Mesothelial cell of epicardium (in vitro differentiated cells): ENCODE results near the gene BMPR1A. TPM values are rescaled to one million over a fixed set of nuclear protein-coding genes. Genes with fewer than 3 reads are reported as not detected.

Experiments used
- DNase-seq, 2 experiments: peaks; one replicate each; pipeline ENCODE4 v3.0.0; 2021; ENCODE audit warnings: low spot score in 2 of 2; ENCODE audit not compliant: unreplicated experiment in 2 of 2
- H3K27ac Mint-ChIP-seq: 2 replicates; pipeline ENCODE4 v1.8.0; 2021; ENCODE audit warnings: mixed read lengths
- H3K27me3 Mint-ChIP-seq: 2 replicates; pipeline ENCODE4 v1.8.0; 2021; ENCODE audit warnings: low read depth, mixed read lengths
- H3K36me3 Mint-ChIP-seq: 2 replicates; pipeline ENCODE4 v1.8.0; 2021; ENCODE audit warnings: mixed read lengths
- H3K4me1 Mint-ChIP-seq: 2 replicates; pipeline ENCODE4 v1.8.0; 2021; ENCODE audit warnings: mixed read lengths
- H3K4me3 Mint-ChIP-seq: 2 replicates; pipeline ENCODE4 v1.8.0; 2021; ENCODE audit warnings: mild to moderate bottlenecking, moderate library complexity, mixed read lengths
- H3K9me3 Mint-ChIP-seq: 2 replicates; pipeline ENCODE4 v1.8.0; 2021; ENCODE audit warnings: mixed read lengths
- CTCF ChIP-seq: fragments of 200-600 bp; sonication (generic); IDR thresholded peaks from one replicate; pipeline ENCODE4 v1.5.0; 2021; ENCODE audit warnings: antibody characterized with exemption; ENCODE audit not compliant: unreplicated experiment
- total RNA-seq: library from RNA; stranded (reverse); gene quantifications from 3 replicates; pipeline ENCODE4 v1.2.1, GENCODE V29; 2021

BMPR1A gene
- total RNA-seq, 1 donor from 2014 or later = 100.0 TPM

GRCh38 chr10:86981716-86982115, 225.3 kb downstream of the BMPR1A start:
- no peaks in the 10 kb centered on the region for H3K36me3 Mint-ChIP-seq

More at GRCh38 chr10:86981716-86982115, 225.3 kb downstream of the BMPR1A start:
- Mint-ChIP-seq H3K4me3 (no peak overlapping the region), H3K27ac (no peak overlapping the region), H3K9me3 (no peaks in the 10 kb centered on the region), H3K4me1 (peaks cover 3% of the 10 kb centered on the region), H3K27me3 (no peaks in the 10 kb centered on the region)
- TF ChIP-seq CTCF = no peak
- DNase-seq = no peak

Other genes with a start within 250 kb of the BMPR1A start
- 42.8 to 43.4 TPM (median 43.3 TPM) in 3 replicates for gene WAPL, start 234.8 kb upstream of the BMPR1A start, total RNA-seq
- gene OPN4, start 102.1 kb upstream of the BMPR1A start, total RNA-seq = not detected in 3 replicates
- gene LDB3, start 88.1 kb upstream of the BMPR1A start, total RNA-seq = 0.14 to 0.44 TPM (median 0.22 TPM) in 3 replicates
- 6.5 to 9.8 TPM (median 7.2 TPM) in 3 replicates for gene MMRN2, start 201.0 kb downstream of the BMPR1A start, total RNA-seq
- gene SNCG, start 202.0 kb downstream of the BMPR1A start, total RNA-seq = 92.0 to 104 TPM (median 98.5 TPM) in 3 replicates
- gene ADIRF, start 211.9 kb downstream of the BMPR1A start, total RNA-seq = 0.29 TPM in 1 of 3 replicates, not detected in the others